GM19240 (cell line): ENCODE results near the gene GLIPR1L2.
"Not testable (repeated sequence)": the region's sequence is repeated elsewhere in the genome, so short reads cannot be mapped to it uniquely, and the experiment has no call there.

Experiments used
- DNase-seq: peaks from one replicate; pipeline ENCODE4 v3.0.0; 2011; ENCODE audit warnings: low spot score; ENCODE audit not compliant: insufficient read length

Gene GLIPR1L2

GRCh38 chr12:75432924-75433323 lies 42.0 kb downstream of the GLIPR1L2 start:
- no peak for DNase-seq

GRCh38 chr12:75437564-75437963 lies 46.7 kb downstream of the GLIPR1L2 start:
- DNase-seq: no peak

GRCh38 chr12:75438059-75438754 lies 47.3 kb downstream of the GLIPR1L2 start:
- DNase-seq: no peak

GRCh38 chr12:75439048-75439447 lies 48.2 kb downstream of the GLIPR1L2 start:
- DNase-seq: no peak

GRCh38 chr12:75439930-75440329 lies 49.0 kb downstream of the GLIPR1L2 start:
- no peak for DNase-seq

GRCh38 chr12:75441687-75442449 lies 51.0 kb downstream of the GLIPR1L2 start:
- not testable (repeated sequence) for DNase-seq

GRCh38 chr12:75442454-75442853 lies 51.6 kb downstream of the GLIPR1L2 start:
- not testable (repeated sequence) for DNase-seq

GRCh38 chr12:75443709-75444108 lies 52.8 kb downstream of the GLIPR1L2 start:
- no peak for DNase-seq

GRCh38 chr12:75444429-75445136 lies 53.7 kb downstream of the GLIPR1L2 start:
- DNase-seq: no peak

GRCh38 chr12:75445137-75445507 lies 54.2 kb downstream of the GLIPR1L2 start:
- DNase-seq: not testable (repeated sequence)

GRCh38 chr12:75446857-75447256 lies 56.0 kb downstream of the GLIPR1L2 start:
- DNase-seq: no peak

GRCh38 chr12:75447691-75448393 lies 57.0 kb downstream of the GLIPR1L2 start:
- DNase-seq: no peak

GRCh38 chr12:75452675-75453330 lies 61.9 kb downstream of the GLIPR1L2 start:
- DNase-seq: no peak

- no peak for DNase-seq
These were observed 65.0 kb downstream of the GLIPR1L2 start for GRCh38 chr12:75455839-75456238.

GRCh38 chr12:75457191-75457590 lies 66.3 kb downstream of the GLIPR1L2 start:
- no peak for DNase-seq

- DNase-seq: not testable (repeated sequence)
These were observed 67.0 kb downstream of the GLIPR1L2 start for GRCh38 chr12:75457866-75458265.

GRCh38 chr12:75459755-75460154 lies 68.9 kb downstream of the GLIPR1L2 start:
- no peak for DNase-seq

GRCh38 chr12:75460204-75460603 lies 69.3 kb downstream of the GLIPR1L2 start:
- DNase-seq: no peak

GRCh38 chr12:75471902-75472890 lies 81.3 kb downstream of the GLIPR1L2 start:
- no peak for DNase-seq

GRCh38 chr12:75474116-75474515 lies 83.2 kb downstream of the GLIPR1L2 start:
- DNase-seq: no peak
